Measurements from ENCODE around the gene PIP.

- no peak for TF ChIP-seq CTCF (IDR thresholded peaks at IDR 0.05)
- TF ChIP-seq POLR2A (IDR thresholded peaks at IDR 0.05): no peak
Measured at GRCh38 chr7:143085109-143085508, 46.8 kb upstream of the PIP start.
